NT2/D1 (cell line): ENCODE data around the gene EGLN3.

Experiments
- SUZ12 ChIP-seq: IDR thresholded peaks from 2 replicates; pipeline ENCODE4 v1.6.1; 2011; ENCODE audit not compliant: insufficient read length, insufficient read depth; ENCODE audit errors: extremely low read depth
- YY1 ChIP-seq: IDR thresholded peaks from 2 replicates; pipeline ENCODE4 v1.6.1; 2011; ENCODE audit not compliant: insufficient read length, insufficient read depth
- ZNF274 ChIP-seq: IDR thresholded peaks from 2 replicates; pipeline ENCODE4 v1.6.1; 2011; ENCODE audit warnings: mild to moderate bottlenecking, low read depth, low read length

DNA sequence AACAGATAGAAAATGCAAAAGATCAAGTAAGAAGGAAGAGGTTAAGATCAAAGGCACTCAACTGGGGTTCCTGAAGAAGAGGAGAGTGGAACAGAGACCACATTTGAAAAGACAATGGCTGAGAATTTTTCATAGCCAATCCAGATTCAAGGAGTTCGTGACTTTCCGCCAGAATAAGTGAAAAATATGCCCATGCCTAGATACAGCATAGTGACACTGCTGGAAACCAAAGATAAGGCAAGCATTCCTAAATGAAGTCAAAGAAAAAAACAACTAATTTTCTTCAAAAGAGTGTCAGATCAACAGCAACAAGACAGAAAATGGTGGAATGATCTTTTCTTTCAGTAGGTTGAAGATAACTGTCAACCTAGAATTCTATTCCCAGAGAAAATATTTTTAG, 47.5 kb downstream of the EGLN3 start:
- no peak for TF ChIP-seq ZNF274
- no peak for TF ChIP-seq SUZ12
- TF ChIP-seq YY1 = no peak
